Measurements from ENCODE around the gene SAPCD1.
A peak's percentile ranks its signal among the peaks of the same experiment; 100 is the strongest.

SAPCD1 gene

GRCh38 chr6:31723980-31724691 is 38.3 kb upstream of the SAPCD1 start:
- no peak overlapping the region for H3K4me3 ChIP-seq (replicated peaks; ENCODE audit: low read depth, low read length)
- DNase-seq (ENCODE audit: low read depth) = no peak
- TF ChIP-seq, protein P1, sequence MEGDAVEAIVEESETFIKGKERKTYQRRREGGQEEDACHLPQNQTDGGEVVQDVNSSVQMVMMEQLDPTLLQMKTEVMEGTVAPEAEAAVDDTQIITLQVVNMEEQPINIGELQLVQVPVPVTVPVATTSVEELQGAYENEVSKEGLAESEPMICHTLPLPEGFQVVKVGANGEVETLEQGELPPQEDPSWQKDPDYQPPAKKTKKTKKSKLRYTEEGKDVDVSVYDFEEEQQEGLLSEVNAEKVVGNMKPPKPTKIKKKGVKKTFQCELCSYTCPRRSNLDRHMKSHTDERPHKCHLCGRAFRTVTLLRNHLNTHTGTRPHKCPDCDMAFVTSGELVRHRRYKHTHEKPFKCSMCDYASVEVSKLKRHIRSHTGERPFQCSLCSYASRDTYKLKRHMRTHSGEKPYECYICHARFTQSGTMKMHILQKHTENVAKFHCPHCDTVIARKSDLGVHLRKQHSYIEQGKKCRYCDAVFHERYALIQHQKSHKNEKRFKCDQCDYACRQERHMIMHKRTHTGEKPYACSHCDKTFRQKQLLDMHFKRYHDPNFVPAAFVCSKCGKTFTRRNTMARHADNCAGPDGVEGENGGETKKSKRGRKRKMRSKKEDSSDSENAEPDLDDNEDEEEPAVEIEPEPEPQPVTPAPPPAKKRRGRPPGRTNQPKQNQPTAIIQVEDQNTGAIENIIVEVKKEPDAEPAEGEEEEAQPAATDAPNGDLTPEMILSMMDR (IDR thresholded peaks at IDR 0.05; ENCODE audit: low read length, missing control alignments) = no peak

GRCh38 chr6:31725502-31726350 is 36.7 kb upstream of the SAPCD1 start:
- peak; percentile 88 for DNase-seq (ENCODE audit: low read depth)
- no peak overlapping the region for H3K4me3 ChIP-seq (replicated peaks; ENCODE audit: low read depth, low read length)
- TF ChIP-seq, protein P1 (IDR thresholded peaks at IDR 0.05; ENCODE audit: low read length, missing control alignments) = no peak

DNA sequence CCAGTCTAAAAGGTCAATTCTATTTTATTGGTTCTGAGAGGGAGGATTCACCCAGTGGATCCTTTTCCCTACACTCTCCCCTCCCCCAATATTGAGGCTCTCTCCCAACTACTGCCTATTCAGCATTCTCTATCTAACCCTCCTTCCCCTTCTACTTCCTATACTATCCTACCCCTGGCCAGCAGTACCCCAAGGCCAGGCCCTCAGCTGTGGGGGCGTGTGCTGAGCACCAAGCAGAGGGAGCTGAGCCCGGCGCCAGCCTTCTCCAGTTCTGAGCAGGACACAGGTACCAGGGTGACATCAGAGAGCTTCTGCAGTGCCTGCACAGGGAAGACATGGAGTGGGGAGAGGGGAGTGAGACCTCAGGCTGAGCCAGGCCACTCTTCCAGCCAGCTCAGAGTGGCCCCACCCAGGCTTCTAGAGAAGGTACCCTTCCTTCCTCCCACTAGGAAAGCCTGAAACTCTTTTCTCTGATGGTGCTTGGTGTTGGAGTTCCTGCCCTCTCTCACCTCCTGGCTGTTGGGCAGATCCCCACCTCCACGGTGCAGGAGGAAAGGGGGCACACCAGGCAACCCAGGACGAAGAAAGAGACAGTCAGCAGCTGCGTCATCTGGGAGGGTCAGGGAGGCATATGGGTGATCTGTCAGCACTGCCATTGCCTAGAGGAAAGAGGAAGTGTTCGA is 35.3 kb upstream of the SAPCD1 start:
- DNase-seq (ENCODE audit: low read depth) = no peak
- TF ChIP-seq, protein P1 (IDR thresholded peaks at IDR 0.05; ENCODE audit: low read length, missing control alignments) = no peak
- H3K4me3 ChIP-seq (replicated peaks; ENCODE audit: low read depth, low read length) = no peak overlapping the region

DNA sequence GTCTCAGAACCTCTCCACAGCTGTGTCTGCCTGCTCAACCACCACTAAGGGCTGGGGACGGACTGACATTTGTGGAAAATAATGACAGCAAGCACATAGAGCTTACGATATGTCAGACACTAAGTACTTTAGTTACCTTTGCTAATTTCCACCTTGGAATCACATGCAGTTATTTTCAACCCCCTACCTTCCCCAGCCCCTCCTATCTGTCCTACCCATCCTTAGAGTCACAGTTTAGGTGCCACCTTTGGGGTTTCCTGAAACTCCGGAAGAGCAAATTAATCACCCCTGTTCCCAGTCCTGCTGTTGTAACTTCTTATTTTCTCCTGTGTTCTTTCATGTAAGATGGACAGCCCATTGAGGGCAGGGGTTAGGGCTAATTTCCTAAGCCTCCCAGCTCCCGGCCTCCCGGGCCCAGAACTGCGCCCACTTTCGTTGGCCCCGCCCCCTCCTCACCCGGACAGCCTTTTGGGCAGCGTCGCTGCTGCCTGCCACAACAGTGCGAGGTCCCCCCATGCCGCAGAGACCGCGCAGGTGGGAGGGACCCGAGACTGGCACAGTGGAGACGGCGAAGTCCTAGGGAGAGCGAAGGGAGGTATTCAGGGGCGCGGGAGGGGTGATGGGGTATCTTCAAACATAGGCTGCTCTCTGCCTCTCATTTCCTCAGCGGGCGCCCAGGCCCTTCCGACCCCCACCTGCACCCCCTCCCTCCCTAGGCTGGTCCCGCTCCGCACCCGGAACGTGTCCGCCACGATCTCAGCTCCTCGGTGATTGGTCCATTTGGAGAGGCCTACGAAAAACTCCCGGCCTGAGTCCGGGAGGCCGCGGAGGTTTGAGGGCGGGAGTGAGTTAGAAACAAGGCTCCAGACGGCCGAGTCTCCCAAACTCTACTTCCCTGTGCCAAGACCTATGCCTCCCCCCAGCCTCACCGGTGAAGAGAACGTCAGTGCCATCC is 34.5 kb upstream of the SAPCD1 start:
- TF ChIP-seq, protein P1 (IDR thresholded peaks at IDR 0.05; ENCODE audit: low read length, missing control alignments) = no peak
- DNase-seq (ENCODE audit: low read depth) = no peak
- H3K4me3 ChIP-seq (replicated peaks; ENCODE audit: low read depth, low read length) = peak overlapping the region; percentile 90

DNA sequence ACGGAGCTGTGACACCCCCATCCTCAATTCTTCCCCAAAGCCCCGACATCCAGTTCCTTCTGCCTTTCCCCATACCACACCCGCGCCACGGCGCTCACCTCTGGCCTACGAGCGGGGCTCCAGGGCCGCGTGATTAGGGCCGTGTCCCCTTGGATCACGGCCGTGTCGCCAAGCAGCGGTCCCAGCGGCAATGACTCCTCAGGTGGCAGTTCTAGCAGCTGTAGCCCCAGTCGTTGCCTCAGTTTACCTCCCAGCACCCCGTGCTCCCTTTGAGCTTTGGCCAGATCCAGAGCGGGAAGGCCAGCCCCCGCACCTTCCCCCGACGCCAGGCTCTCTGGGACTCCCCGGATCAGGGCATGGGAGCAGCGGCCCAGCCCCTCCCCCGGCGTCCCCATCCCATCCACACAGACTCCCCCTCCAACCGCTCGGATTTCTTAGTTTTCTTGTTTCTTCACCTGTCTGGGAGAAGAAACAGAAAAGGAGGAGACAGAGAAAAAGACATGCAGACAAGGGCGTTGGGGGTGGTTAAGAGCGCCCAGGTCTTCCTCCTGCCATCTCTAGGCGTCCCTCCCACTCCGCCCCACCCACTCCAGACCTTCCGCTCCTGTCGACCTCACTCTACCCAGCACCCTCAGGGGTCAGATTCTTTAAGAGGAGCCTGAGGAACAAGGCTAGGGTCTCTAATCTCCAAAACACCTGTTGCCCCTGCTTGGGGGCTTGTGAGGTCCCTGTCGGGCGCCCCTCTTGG is 33.5 kb upstream of the SAPCD1 start, which contains the start of gene DDAH2:
TSS of gene DDAH2 (minus strand) at position 533 of the 748 bp plus-strand sequence. CDS start at position 395, 138 bp downstream.
- peak within 1 kb of the TSS; percentile 90 for H3K4me3 ChIP-seq (replicated peaks; ENCODE audit: low read depth, low read length)
- no peak for DNase-seq (ENCODE audit: low read depth)
- TF ChIP-seq, protein P1 (IDR thresholded peaks at IDR 0.05; ENCODE audit: low read length, missing control alignments) = peak; percentile 31
